ENCODE data around the gene ECE1. TPM values are rescaled to one million over a fixed set of nuclear protein-coding genes. Genes with fewer than 3 reads are reported as not detected.

Gene ECE1
- total RNA-seq, 4 donors from 2014 or later: 45.6 to 175 (median 59.1) TPM

GRCh38 chr1:21244154-21244553 is 46.1 kb downstream of the ECE1 start:
- TF ChIP-seq CTCF (IDR thresholded peaks at IDR 0.05): no peak
- no peak for TF ChIP-seq POLR2A (IDR thresholded peaks at IDR 0.05)
- Histone ChIP-seq H3K36me3 (no peaks in the 10 kb centered on the region), H3K4me1 (no peaks in the 10 kb centered on the region), H3K27ac (no peak overlapping the region), H3K9me3 (no peaks in the 10 kb centered on the region), H3K4me3 (no peak overlapping the region), H3K27me3 (no peaks in the 10 kb centered on the region)
- intact Hi-C loops (cut with DNase I; ENCODE audit: low total_unique reads): no loop called here
- DNase-seq: no peak

- no peak for TF ChIP-seq POLR2A (IDR thresholded peaks at IDR 0.05)
- no peak for TF ChIP-seq CTCF (IDR thresholded peaks at IDR 0.05)
- H3K27ac ChIP-seq: no peak overlapping the region
- H3K4me1 ChIP-seq: no peaks in the 10 kb centered on the region
- no peaks in the 10 kb centered on the region for H3K9me3 ChIP-seq
- DNase-seq: no peak
- intact Hi-C loops (cut with DNase I; ENCODE audit: low total_unique reads): no loop called here
- H3K36me3 ChIP-seq: no peaks in the 10 kb centered on the region
- H3K4me3 ChIP-seq: no peak overlapping the region
- H3K27me3 ChIP-seq: no peaks in the 10 kb centered on the region
Measured at GRCh38 chr1:21242846-21243245, 47.4 kb downstream of the ECE1 start.

- intact Hi-C loops (cut with DNase I; ENCODE audit: low total_unique reads): no loop called here
- Histone ChIP-seq H3K4me3 (no peak overlapping the region), H3K36me3 (no peaks in the 10 kb centered on the region), H3K9me3 (no peaks in the 10 kb centered on the region), H3K27me3 (no peaks in the 10 kb centered on the region), H3K27ac (no peak overlapping the region), H3K4me1 (no peaks in the 10 kb centered on the region)
- TF ChIP-seq CTCF (IDR thresholded peaks at IDR 0.05) (no peak), POLR2A (IDR thresholded peaks at IDR 0.05) (no peak)
- DNase-seq: no peak
Measured at GRCh38 chr1:21241771-21242581, 48.3 kb downstream of the ECE1 start.

GRCh38 chr1:21240706-21241105 is 49.6 kb downstream of the ECE1 start:
- no peaks in the 10 kb centered on the region for H3K27me3 ChIP-seq
- H3K27ac ChIP-seq: no peak overlapping the region
- intact Hi-C loops (cut with DNase I; ENCODE audit: low total_unique reads): no loop called here
- no peaks in the 10 kb centered on the region for H3K36me3 ChIP-seq
- TF ChIP-seq POLR2A (IDR thresholded peaks at IDR 0.05): no peak
- no peak for TF ChIP-seq CTCF (IDR thresholded peaks at IDR 0.05)
- DNase-seq: no peak
- H3K4me1 ChIP-seq: no peaks in the 10 kb centered on the region
- H3K4me3 ChIP-seq: no peak overlapping the region
- H3K9me3 ChIP-seq: no peaks in the 10 kb centered on the region

- intact Hi-C loops (cut with DNase I; ENCODE audit: low total_unique reads): no loop called here
- Histone ChIP-seq H3K4me3 (no peak overlapping the region), H3K36me3 (no peaks in the 10 kb centered on the region), H3K4me1 (no peaks in the 10 kb centered on the region), H3K27me3 (no peaks in the 10 kb centered on the region), H3K27ac (no peak overlapping the region), H3K9me3 (no peaks in the 10 kb centered on the region)
- no peak for DNase-seq
- TF ChIP-seq CTCF (IDR thresholded peaks at IDR 0.05) (no peak), POLR2A (IDR thresholded peaks at IDR 0.05) (no peak)
Measured at GRCh38 chr1:21239221-21239620, 51.0 kb downstream of the ECE1 start.

Data from uterus (tissue), 4 donors.